ENCODE results near the gene CCDC28A. TPM values are rescaled to one million over a fixed set of nuclear protein-coding genes. Genes with fewer than 3 reads are reported as not detected.

The CCDC28A gene
- polyA plus RNA-seq, 1 donor, result 19.2 TPM

- no peak for DNase-seq
- H3K9me3 ChIP-seq (ENCODE audit: control insufficient read depth, low read depth, low read length), result no peaks in the 10 kb centered on the region
- H3K4me1 ChIP-seq (ENCODE audit: control insufficient read depth, insufficient read depth, low read length), result no peaks in the 10 kb centered on the region
- H3K36me3 ChIP-seq (ENCODE audit: control insufficient read depth, insufficient read depth, low read length), result no peaks in the 10 kb centered on the region
- no peak overlapping the region for H3K27ac ChIP-seq (ENCODE audit: low read length)
- no CpG with 5 or more reads among the region's 4 CpGs for WGBS (ENCODE audit: insufficient coverage, low lambda C conversion rate)
- H3K27me3 ChIP-seq (ENCODE audit: control insufficient read depth, insufficient read depth, low read length), result no peaks in the 10 kb centered on the region
- no peak overlapping the region for H3K4me3 ChIP-seq (ENCODE audit: low read length)
Measured at GRCh38 chr6:138752017-138752416, 21.6 kb upstream of the CCDC28A start.

DNA sequence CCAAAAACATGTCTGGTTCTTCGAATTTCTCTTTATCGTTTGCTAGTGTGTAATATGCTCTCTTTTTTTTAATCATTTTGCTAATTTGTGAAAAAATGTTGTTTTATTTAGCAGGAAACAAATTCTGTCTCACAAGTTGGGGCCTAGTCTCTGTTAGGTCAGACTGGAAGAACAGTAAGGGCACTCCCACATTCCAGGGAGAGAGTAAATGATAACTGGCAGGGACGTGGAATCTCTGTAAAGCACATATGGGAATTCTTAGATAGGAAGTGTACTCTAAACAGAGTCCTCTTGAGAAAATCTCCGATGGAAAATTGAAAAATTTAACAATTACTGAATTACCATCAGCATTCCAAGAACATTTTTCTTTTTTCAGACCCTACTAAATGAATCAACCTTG lies 16.4 kb upstream of the CCDC28A start:
- H3K27me3 ChIP-seq (ENCODE audit: control insufficient read depth, insufficient read depth, low read length), result no peaks in the 10 kb centered on the region
- no peak overlapping the region for H3K27ac ChIP-seq (ENCODE audit: low read length)
- no peaks in the 10 kb centered on the region for H3K9me3 ChIP-seq (ENCODE audit: control insufficient read depth, low read depth, low read length)
- H3K4me3 ChIP-seq (ENCODE audit: low read length), result no peak overlapping the region
- peak; percentile 31 to 48 for DNase-seq
- H3K36me3 ChIP-seq (ENCODE audit: control insufficient read depth, insufficient read depth, low read length), result no peaks in the 10 kb centered on the region
- 20% methylated on average over 2 of the region's 4 CpGs for WGBS (ENCODE audit: insufficient coverage, low lambda C conversion rate)
- no peaks in the 10 kb centered on the region for H3K4me1 ChIP-seq (ENCODE audit: control insufficient read depth, insufficient read depth, low read length)

GRCh38 chr6:138765896-138766655 lies 7.5 kb upstream of the CCDC28A start:
- peak; percentile 14 to 16 for DNase-seq

GRCh38 chr6:138769102-138769676 lies 4.4 kb upstream of the CCDC28A start:
- Histone ChIP-seq H3K4me1 (ENCODE audit: control insufficient read depth, insufficient read depth, low read length) (peaks cover 5% of the 10 kb centered on the region), H3K27ac (ENCODE audit: low read length) (no peak overlapping the region), H3K27me3 (ENCODE audit: control insufficient read depth, insufficient read depth, low read length) (no peaks in the 10 kb centered on the region), H3K36me3 (ENCODE audit: control insufficient read depth, insufficient read depth, low read length) (no peaks in the 10 kb centered on the region), H3K4me3 (ENCODE audit: low read length) (no peak overlapping the region), H3K9me3 (ENCODE audit: control insufficient read depth, low read depth, low read length) (no peaks in the 10 kb centered on the region)
- DNase-seq, result peak; percentile 29 to 61
- 20% methylated on average over 2 of the region's 6 CpGs for WGBS (ENCODE audit: insufficient coverage, low lambda C conversion rate)

More at GRCh38 chr6:138765896-138766655, 7.5 kb upstream of the CCDC28A start:
- H3K36me3 ChIP-seq (ENCODE audit: control insufficient read depth, insufficient read depth, low read length), result no peaks in the 10 kb centered on the region
- no peak overlapping the region for H3K4me3 ChIP-seq (ENCODE audit: low read length)
- whole genome bisulfite sequencing (ENCODE audit: insufficient coverage, low lambda C conversion rate), result no CpG with 5 or more reads among the region's 3 CpGs
- H3K4me1 ChIP-seq (ENCODE audit: control insufficient read depth, insufficient read depth, low read length), result peaks cover 5% of the 10 kb centered on the region
- no peak overlapping the region for H3K27ac ChIP-seq (ENCODE audit: low read length)
- H3K27me3 ChIP-seq (ENCODE audit: control insufficient read depth, insufficient read depth, low read length), result no peaks in the 10 kb centered on the region
- no peaks in the 10 kb centered on the region for H3K9me3 ChIP-seq (ENCODE audit: control insufficient read depth, low read depth, low read length)

- Histone ChIP-seq H3K27ac (ENCODE audit: low read length) (peak overlapping the region; percentile 92), H3K4me3 (ENCODE audit: low read length) (peak overlapping the region; percentile 91), H3K9me3 (ENCODE audit: control insufficient read depth, low read depth, low read length) (no peaks in the 10 kb centered on the region), H3K36me3 (ENCODE audit: control insufficient read depth, insufficient read depth, low read length) (peaks cover 3% of the 10 kb centered on the region), H3K4me1 (ENCODE audit: control insufficient read depth, insufficient read depth, low read length) (peaks cover 10% of the 10 kb centered on the region), H3K27me3 (ENCODE audit: control insufficient read depth, insufficient read depth, low read length) (no peaks in the 10 kb centered on the region)
- no peak for DNase-seq
- 0% methylated on average over 1 of the region's 8 CpGs for WGBS (ENCODE audit: insufficient coverage, low lambda C conversion rate)
Measured at GRCh38 chr6:138772596-138773176, 883 bp upstream of the CCDC28A start.

GRCh38 chr6:138774370-138774769 lies 801 bp downstream of the CCDC28A start:
- H3K4me1 ChIP-seq (ENCODE audit: control insufficient read depth, insufficient read depth, low read length), result peaks cover 4% of the 10 kb centered on the region
- no peaks in the 10 kb centered on the region for H3K27me3 ChIP-seq (ENCODE audit: control insufficient read depth, insufficient read depth, low read length)
- peak overlapping the region; percentile 91 for H3K4me3 ChIP-seq (ENCODE audit: low read length)
- no peak for DNase-seq
- H3K27ac ChIP-seq (ENCODE audit: low read length), result no peak overlapping the region
- 20% methylated on average over 1 of the region's 3 CpGs for WGBS (ENCODE audit: insufficient coverage, low lambda C conversion rate)
- no peaks in the 10 kb centered on the region for H3K9me3 ChIP-seq (ENCODE audit: control insufficient read depth, low read depth, low read length)
- peaks cover 3% of the 10 kb centered on the region for H3K36me3 ChIP-seq (ENCODE audit: control insufficient read depth, insufficient read depth, low read length)

DNA sequence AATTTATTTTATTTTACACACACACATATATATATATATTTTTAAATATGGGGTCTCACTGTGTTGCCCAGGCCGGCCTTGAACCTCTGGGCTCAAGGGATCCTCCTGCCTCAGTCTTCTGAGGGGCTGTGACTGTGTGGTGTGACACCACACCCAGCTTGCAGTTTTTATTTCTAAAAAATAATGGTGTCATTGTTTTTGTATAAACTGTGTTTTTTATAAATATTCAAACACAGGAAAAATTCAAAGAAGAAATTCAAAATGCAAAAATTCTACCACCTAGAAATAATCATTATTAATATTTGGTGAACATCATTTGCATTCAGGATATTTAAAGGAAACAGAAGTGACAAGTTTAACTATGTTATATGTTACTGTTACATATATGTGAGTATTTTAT lies 3.1 kb downstream of the CCDC28A start:
- no peak overlapping the region for H3K4me3 ChIP-seq (ENCODE audit: low read length)
- no peaks in the 10 kb centered on the region for H3K9me3 ChIP-seq (ENCODE audit: control insufficient read depth, low read depth, low read length)
- WGBS (ENCODE audit: insufficient coverage, low lambda C conversion rate), result no CpG with 5 or more reads among the region's 1 CpG
- H3K27ac ChIP-seq (ENCODE audit: low read length), result no peak overlapping the region
- H3K4me1 ChIP-seq (ENCODE audit: control insufficient read depth, insufficient read depth, low read length), result peaks cover 4% of the 10 kb centered on the region
- no peak for DNase-seq
- H3K27me3 ChIP-seq (ENCODE audit: control insufficient read depth, insufficient read depth, low read length), result no peaks in the 10 kb centered on the region
- peaks cover 17% of the 10 kb centered on the region for H3K36me3 ChIP-seq (ENCODE audit: control insufficient read depth, insufficient read depth, low read length)

DNA sequence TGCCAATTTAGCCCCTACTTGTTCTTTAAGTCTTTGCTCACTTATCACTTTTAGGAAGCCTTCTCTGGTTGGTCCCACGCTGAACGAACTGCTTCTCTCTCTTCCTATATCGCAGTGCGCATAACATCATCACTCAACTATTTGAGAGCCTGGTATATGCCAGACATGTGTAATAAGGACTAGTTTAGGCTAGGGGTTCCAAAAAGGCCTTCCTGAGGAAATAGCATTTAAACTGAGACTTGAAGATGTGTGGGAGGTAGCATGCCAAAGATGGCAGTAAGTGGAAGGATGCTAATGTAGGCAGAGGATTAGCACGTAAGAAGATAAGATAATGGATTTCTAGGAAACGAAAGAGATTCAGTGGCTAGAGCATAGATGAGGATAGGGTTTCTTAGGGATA lies 4.8 kb downstream of the CCDC28A start:
- H3K9me3 ChIP-seq (ENCODE audit: control insufficient read depth, low read depth, low read length), result no peaks in the 10 kb centered on the region
- no peaks in the 10 kb centered on the region for H3K27me3 ChIP-seq (ENCODE audit: control insufficient read depth, insufficient read depth, low read length)
- DNase-seq, result no peak
- peaks cover 4% of the 10 kb centered on the region for H3K4me1 ChIP-seq (ENCODE audit: control insufficient read depth, insufficient read depth, low read length)
- H3K27ac ChIP-seq (ENCODE audit: low read length), result no peak overlapping the region
- peaks cover 23% of the 10 kb centered on the region for H3K36me3 ChIP-seq (ENCODE audit: control insufficient read depth, insufficient read depth, low read length)
- 92% methylated on average over 4 of the region's 6 CpGs for WGBS (ENCODE audit: insufficient coverage, low lambda C conversion rate)
- no peak overlapping the region for H3K4me3 ChIP-seq (ENCODE audit: low read length)

GRCh38 chr6:138782243-138782642 lies 8.7 kb downstream of the CCDC28A start:
- Histone ChIP-seq H3K4me3 (ENCODE audit: low read length) (no peak overlapping the region), H3K27ac (ENCODE audit: low read length) (no peak overlapping the region), H3K27me3 (ENCODE audit: control insufficient read depth, insufficient read depth, low read length) (no peaks in the 10 kb centered on the region), H3K9me3 (ENCODE audit: control insufficient read depth, low read depth, low read length) (no peaks in the 10 kb centered on the region), H3K36me3 (ENCODE audit: control insufficient read depth, insufficient read depth, low read length) (peaks cover 27% of the 10 kb centered on the region), H3K4me1 (ENCODE audit: control insufficient read depth, insufficient read depth, low read length) (no peaks in the 10 kb centered on the region)
- DNase-seq, result no peak
- 97% methylated on average over 4 of the region's 4 CpGs for WGBS (ENCODE audit: insufficient coverage, low lambda C conversion rate)

GRCh38 chr6:138785079-138785478 lies 11.5 kb downstream of the CCDC28A start:
- H3K9me3 ChIP-seq (ENCODE audit: control insufficient read depth, low read depth, low read length), result no peaks in the 10 kb centered on the region
- H3K4me3 ChIP-seq (ENCODE audit: low read length), result no peak overlapping the region
- no peak for DNase-seq
- no peaks in the 10 kb centered on the region for H3K27me3 ChIP-seq (ENCODE audit: control insufficient read depth, insufficient read depth, low read length)
- WGBS (ENCODE audit: insufficient coverage, low lambda C conversion rate), result no CpG with 5 or more reads among the region's 4 CpGs
- H3K36me3 ChIP-seq (ENCODE audit: control insufficient read depth, insufficient read depth, low read length), result peaks cover 33% of the 10 kb centered on the region
- H3K27ac ChIP-seq (ENCODE audit: low read length), result no peak overlapping the region
- no peaks in the 10 kb centered on the region for H3K4me1 ChIP-seq (ENCODE audit: control insufficient read depth, insufficient read depth, low read length)
